G401.6 (cell line): Measurements from ENCODE around the gene RMRP.

ENCODE experiments used
- FAIRE-seq: peaks from 2 replicates; lab custom pipeline; 2012; peaks lifted over from hg19 to GRCh38; lab: Jason Lieb, UNC

RMRP gene

GRCh38 chr9:35609820-35610163, 48.0 kb downstream of the RMRP start:
- no peak for FAIRE-seq

DNA sequence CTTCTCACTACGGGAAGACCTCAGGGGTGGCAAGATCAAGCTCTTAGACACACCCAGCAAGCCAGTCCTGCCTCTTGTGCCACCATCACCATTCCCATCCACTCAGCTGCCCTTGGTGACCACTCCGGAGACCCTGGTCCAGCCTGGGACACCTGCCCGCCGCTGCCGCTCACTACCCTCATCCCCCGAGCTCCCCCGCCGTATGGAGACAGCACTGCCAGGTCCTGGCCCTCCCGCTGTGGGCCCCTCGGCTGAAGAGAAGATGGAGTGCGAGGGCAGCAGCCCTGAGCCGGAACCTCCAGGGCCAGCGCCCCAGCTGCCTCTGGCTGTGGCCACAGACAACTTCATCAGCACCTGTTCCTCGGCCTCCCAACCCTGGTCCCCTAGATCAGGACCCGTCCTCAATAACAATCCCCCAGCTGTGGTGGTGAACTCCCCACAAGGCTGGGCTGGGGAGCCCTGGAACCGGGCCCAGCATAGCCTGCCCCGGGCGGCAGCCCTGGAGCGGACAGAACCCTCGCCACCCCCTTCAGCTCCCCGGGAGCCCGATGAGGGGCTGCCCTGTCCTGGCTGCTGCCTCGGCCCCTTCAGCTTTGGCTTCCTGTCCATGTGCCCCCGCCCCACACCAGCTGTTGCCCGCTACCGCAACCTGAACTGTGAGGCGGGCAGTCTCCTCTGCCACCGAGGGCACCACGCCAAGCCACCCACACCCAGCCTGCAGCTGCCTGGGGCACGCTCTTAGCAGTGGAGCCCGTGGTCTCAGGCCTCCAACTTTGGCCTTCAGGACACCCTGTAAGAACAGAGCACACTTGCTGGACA, 48.6 kb downstream of the RMRP start:
- FAIRE-seq, result no peak

- FAIRE-seq, result no peak
Measured at GRCh38 chr9:35608221-35608620, 49.6 kb downstream of the RMRP start.
